ENCODE data around the gene SNTB2.

The SNTB2 gene

DNA sequence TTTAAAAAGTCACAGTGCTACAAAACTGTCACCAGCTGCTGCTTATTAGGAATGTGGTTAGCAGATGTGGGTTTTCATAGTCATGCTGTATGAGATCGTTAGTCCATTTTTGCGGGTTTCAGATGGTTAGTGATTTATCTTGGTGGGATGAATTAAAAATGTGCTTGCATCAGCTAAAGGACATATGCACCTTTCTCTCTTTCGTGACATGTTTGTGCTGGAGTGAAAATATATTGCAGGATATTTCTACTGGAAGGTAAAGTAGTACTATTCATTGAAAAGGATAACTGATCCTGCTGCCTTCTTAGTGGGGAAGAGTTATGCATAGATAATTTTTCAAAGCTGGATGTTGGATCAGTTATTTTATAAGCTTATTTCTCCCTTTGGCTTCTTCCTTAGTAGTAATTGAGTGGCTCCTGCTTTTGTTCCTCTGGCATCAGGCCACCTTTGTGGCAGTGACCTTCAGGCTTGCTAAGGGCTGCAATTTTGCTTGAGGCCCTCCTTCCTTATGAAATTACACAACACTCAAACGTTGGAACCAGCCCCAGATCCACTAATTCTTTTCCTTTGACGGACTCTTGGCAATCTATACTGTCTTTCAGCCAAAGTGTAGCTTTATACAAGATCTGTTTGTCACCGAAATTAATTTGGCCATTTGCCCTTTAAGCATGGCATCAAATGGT, 7.5 kb upstream of the SNTB2 start:
- no peak for DNase-seq (ENCODE audit: extremely low read depth in 1 of 2, low read depth in 1 of 2)

DNA sequence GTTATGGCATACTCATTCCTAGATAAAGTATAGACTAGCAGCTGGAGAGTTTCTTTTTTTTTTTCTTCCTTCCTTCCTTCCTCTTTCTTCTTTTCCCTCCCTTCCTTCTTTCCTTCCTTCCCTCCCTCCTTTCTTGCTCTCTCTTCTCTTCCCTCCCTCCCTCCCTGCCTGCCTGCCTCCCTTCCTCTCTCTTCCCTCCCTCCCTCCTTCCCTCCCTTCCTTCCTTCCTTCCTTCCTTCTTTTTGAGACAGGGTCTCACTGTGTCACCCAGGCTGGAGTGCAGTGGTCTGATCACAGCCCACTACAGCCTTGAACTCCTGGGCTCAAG, 7.0 kb upstream of the SNTB2 start:
- DNase-seq (ENCODE audit: extremely low read depth in 1 of 2, low read depth in 1 of 2) = no peak

DNA sequence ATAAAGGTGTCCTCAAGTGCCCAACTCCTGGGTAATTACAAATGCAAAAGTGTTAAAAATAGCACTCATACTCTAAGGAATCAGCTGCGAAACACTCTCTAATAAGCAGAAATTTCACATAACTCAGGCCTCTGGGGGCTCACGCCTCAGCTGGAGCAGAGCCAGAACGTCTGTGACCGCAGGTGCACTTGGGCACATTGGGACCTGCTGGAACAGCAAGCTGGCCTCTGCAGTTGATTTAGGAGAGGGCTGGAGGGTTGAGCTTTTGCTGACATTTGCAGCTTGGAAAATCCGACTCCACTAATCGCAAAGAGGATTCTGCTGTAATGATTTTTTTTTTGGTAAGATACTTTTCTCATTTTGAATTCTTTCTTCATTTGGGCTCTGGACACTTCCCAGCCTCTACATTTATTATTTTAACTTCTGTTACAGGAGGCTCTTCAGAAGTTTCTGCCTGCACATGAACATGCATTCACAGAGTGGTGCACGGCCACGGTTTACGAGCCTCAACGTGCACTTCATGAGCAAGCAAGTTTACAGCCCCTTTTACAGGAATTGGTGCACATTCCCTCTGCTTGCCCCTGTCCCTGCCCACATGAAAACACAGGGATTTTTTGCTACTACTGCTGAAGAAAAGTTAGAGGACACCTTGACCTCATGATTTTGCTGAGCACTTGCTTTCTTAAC, 4.1 kb upstream of the SNTB2 start:
- no peak for DNase-seq (ENCODE audit: extremely low read depth in 1 of 2, low read depth in 1 of 2)

DNA sequence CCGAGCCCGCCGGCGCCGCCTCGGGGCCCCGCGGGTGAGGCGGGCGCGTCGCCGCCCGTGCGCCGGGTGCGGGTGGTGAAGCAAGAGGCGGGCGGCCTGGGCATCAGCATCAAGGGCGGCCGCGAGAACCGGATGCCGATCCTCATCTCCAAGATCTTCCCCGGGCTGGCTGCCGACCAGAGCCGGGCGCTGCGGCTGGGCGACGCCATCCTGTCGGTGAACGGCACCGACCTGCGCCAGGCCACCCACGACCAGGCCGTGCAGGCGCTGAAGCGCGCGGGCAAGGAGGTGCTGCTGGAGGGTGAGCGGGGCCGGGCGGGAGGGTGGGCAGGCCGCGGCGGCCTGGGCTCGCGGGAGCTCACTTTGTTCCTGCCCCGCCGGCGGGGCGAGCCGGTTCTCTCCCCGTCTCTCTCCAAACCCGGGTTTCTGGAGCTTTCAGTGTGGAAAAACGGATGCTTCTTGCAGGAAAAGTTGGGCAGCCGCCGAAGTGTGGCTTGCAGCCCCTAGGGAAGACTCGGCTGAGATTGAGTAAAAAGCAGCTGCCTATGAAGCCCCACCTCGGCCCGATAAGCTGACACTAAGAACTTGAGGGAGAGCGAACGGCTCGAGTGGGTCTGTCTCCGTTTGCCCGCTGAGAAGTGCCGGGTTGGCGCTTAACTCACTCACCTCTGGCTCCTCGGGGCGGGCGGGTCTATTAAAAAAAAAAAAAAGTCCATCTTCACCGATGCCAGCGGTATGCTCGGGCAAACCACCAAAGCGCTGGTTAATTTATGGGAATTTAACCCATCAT, 677 bp downstream of the SNTB2 start:
- no peak for DNase-seq (ENCODE audit: extremely low read depth in 1 of 2, low read depth in 1 of 2)

DNA sequence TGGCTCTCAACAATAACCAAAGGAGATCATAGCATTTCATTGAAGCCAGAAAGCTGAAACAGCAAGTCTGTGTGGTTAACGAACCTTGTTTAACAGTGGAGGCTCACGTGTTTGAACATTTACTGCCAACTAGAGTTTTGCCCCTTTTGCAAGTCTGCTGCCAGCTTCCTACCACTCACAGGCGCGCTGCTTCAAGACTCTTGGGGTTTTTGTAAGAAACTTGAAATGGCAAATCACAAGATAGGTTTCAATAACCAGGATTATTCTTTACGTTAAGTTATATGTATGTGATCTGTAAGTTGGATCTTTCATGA, 1.2 kb downstream of the SNTB2 start:
- no peak for DNase-seq (ENCODE audit: extremely low read depth in 1 of 2, low read depth in 1 of 2)

DNA sequence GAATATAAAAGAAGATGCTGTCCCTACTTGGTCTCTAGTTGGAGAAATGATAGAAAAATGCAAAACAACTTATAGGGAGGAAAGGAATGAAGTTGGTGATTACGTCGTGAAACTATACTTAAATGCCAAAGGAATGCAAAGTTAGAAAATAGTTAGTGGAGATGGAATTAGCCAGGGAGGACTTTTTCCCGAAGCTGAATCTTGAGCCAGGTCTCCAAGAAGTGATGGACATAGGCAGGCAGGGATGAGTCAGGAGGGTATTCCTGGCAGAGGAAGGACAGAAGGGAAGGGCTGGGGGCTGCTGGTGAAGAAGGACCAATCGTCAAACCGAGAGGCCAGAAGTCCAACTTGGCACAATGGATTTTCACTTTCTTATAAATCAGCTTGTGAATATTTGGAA, 1.8 kb downstream of the SNTB2 start:
- no peak for DNase-seq (ENCODE audit: extremely low read depth in 1 of 2, low read depth in 1 of 2)

DNA sequence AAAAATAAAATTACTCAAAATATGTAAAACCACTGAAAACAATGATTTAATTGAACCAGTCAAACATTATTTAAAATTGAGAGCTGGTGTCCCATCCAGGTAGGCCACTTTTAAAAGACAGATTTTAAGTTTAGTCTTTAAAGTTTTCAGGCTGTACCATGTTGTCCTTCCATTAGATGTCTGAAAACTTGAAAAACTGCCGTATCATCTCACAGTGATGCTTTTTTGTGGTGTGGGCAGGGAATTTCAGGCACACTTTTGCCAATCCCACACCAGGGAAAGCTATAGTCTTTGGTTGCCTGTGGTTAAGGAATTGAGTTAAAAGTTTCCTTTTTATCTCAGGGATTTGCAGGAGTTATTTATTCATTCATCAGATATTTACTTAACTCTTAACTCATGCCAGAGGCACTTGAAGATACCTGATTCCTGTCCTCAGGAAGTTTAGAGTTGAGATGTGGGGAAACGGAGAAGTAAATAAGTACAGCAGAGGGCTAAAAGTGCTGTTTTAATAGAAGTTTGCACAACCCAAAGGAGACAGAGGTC, 3.2 kb downstream of the SNTB2 start:
- DNase-seq (ENCODE audit: extremely low read depth in 1 of 2, low read depth in 1 of 2) = no peak

DNA sequence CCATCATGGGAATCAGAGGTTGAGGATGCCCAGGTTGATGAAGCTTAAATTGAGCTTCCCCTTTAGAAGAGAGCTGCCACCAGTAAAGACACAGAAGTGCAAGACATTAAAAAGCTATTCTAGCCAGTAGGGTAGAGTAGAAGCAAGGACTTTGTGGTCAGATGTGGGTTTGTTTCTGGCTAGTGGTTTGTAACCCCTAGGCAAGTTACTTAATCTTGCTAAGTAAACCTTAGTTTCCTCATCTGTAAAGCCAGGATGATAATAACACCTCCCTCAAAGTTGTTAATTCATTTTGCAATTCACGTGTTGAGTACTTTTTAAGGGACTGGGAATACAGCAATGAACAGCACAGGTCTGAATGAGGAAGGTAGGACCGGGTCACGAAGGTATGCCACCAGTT, 3.6 kb downstream of the SNTB2 start:
- DNase-seq (ENCODE audit: extremely low read depth in 1 of 2, low read depth in 1 of 2) = no peak

DNA sequence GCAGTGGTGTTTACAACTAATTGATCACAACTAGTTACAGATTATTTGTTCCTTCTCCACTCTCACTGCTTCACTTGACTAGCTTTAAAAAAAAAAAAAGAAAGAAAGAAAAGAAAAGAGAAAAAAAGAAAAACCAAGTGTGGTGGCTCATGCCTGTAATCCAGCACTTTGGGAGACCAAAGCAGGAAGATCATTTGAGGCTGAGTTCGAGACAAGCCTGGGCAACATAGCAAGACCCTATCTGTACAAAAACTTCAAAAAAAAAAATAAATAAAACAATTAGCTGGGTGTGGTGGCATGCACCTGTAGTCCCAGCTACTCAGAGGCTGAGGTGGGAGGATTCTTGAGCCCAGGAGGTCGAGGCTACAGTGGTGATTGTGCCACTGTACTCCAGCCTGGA, 4.2 kb downstream of the SNTB2 start:
- no peak for DNase-seq (ENCODE audit: extremely low read depth in 1 of 2, low read depth in 1 of 2)

DNA sequence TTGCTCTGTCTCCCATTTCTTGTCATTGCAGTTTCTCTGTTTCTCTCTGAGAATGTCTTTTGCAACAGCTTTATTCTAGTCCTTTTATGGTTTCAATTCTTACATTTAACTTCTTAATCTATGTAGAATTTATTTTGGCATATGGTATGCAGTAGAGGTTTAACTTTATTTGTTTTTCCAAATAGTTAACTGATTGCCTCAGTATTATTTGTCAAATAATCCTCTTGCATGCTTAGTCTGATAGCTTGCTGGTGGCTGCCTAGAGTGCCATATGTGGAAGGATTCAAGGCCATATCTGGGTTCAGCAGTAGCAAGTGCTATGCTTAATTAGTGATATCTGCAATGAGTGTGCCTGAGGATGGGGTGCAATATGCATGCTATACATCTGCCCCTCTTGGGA, 6.9 kb downstream of the SNTB2 start:
- no peak for DNase-seq (ENCODE audit: extremely low read depth in 1 of 2, low read depth in 1 of 2)

DNA sequence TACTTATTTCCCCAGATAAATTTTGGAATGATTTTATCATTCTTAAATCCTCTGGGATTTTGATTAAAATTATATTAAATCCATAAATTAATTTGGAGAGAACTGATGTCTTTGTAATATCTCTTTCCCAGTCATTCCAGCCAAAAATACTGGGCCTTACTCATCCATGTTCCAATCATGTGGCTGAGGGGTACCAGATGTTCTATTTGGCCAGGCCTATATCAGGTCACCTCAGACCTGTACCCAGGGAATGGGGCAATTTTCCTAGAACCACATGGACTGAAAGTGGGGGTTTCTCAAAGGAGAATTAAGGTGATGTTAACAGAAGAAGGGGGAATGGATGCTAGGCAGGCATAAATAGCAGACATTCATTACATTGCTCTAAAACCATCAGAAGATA, 7.5 kb downstream of the SNTB2 start:
- DNase-seq (ENCODE audit: extremely low read depth in 1 of 2, low read depth in 1 of 2) = no peak

DNA sequence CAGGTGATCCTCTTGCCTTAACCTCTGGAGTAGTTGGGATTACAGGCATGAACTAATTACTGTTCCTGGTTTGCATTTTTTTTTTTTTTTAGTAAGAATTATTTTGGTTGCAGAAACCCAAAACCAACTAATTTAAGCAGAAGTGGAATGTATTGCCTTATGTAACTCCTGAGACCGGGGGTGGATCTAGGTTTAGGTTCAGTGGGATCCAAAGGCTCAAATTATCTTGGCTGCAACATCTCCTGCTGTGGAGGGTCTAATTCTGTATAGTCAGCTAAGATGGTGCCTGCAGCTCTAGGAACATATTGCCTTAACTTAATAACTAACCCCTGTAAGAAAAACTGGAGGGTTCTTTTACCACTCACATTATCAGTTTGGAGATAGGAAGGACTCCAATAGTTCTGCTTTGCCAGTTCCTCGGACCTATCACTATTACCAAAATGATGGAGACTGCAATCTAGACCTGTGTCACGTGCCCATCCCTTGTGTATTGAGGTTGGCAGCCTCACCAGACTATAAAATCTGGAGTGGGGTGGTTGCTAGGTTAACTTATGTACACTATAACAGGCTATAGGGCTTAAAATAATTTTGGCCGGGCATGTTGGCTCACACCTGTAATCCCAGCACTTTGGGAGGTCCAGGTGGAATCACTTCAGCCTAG, 8.5 kb downstream of the SNTB2 start:
- DNase-seq (ENCODE audit: extremely low read depth in 1 of 2, low read depth in 1 of 2) = no peak

DNA sequence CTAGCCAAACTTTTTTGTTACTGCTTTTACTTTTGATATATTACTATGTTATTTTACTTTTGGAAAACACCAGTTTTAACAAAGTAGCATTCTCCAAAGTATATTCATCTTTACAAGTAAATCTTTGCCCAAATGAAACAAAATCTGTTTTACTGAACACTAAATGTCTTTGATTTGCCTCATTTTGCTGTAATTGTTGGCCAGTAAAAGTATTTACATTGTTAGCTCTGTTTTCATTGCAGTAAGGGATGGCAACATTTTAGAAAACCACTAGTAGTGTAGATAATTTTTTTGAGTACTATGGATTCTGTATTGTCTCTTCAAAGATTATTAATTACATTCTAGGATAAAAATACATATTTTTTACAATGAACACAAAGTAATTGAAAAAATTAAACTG, 10.6 kb downstream of the SNTB2 start:
- no peak for DNase-seq (ENCODE audit: extremely low read depth in 1 of 2, low read depth in 1 of 2)

DNA sequence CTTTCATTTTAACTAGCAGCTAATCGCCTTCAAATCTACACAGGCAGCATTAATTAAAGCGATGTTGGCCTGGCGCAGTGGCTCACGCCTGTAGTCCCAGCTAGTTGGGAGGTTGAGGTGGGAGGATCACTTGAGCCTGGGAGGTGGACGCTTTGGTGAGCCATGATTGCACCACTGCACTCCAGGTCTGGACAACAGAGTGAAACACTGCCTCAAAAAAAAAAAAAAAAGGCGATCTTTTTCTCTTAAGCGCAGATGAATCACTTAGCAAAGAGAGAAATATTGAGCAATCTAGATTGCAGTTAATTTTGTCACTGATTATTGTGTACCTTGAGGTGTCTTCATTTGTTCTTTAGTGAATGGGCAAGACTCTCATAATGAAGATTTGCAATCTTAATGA, 12.4 kb downstream of the SNTB2 start:
- no peak for DNase-seq (ENCODE audit: extremely low read depth in 1 of 2, low read depth in 1 of 2)

DNA sequence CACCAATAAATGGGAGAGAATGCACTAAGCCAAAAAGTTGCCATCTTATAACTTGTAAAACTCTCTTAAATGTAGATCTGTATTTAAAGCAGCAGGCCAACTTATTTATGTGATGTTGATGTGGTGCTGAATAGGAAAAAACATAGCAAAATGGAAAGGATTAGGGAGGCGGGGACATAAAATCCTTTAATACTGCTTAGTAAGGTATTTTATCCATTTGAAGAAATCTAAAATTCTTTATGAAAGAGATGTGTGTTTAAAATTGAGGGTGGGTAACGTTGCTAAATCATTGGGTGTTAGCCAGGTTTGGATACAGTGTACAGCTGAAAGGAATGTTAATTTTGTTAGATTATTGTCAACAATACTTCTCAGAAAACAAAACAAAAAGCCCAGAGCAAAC, 14.3 kb downstream of the SNTB2 start:
- no peak for DNase-seq (ENCODE audit: extremely low read depth in 1 of 2, low read depth in 1 of 2)

DNA sequence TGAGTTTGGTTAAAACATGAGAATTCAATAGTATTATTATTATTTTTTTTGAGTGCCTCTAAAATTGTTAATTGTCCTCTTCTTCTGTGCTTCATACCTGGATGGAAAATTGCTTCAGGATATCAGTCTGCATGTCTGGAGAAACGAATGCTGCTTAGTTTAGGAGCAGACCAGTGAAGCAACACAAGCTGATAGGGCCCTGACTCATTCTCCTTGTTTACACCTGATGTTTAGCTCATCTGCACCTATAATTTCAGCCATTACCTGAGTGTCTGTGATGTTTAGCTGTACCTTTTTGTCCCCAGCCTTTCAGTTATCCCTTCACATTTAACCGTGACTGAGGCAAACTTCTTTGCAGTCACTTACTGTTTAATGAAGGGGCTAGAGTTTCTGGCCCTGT, 14.8 kb downstream of the SNTB2 start:
- no peak for DNase-seq (ENCODE audit: extremely low read depth in 1 of 2, low read depth in 1 of 2)

DNA sequence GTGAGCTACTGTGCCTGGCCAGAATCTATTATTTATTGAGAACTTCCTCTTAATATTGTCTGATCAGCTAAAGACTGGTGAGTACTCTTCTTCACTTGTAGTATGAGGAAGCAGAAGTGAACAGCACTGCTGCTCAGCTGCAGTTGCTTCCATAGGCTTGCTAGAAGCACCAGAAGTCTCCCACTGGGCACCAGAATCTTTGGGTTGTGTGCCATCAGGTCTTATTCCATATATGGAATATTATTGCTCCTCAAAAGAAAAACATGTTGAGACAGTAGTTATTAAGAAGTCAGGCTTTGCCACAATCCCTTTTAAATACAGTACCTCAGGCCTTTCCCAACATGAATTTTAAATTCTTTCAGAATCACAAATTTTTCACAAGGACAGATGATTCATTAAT, 17.2 kb downstream of the SNTB2 start:
- DNase-seq (ENCODE audit: extremely low read depth in 1 of 2, low read depth in 1 of 2) = no peak

DNA sequence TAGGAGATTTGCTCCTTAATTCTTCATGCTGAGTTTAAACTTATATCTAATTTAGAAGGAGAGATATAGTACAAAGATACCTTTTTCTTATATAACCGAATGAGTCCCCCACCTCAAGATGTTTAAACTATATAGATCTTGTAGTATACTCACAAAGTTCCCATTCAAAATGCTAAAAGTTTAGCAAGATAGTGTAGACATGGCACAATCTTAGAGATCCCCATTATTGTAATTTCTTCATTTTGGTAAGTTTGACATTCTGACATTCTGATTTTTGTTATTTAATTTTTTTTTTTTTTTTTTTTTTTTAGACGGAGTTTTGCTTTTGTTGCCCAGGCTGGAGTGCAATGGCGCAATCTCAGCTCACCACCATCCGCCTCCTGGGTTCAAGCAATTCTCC, 22.8 kb downstream of the SNTB2 start:
- no peak for DNase-seq (ENCODE audit: extremely low read depth in 1 of 2, low read depth in 1 of 2)

DNA sequence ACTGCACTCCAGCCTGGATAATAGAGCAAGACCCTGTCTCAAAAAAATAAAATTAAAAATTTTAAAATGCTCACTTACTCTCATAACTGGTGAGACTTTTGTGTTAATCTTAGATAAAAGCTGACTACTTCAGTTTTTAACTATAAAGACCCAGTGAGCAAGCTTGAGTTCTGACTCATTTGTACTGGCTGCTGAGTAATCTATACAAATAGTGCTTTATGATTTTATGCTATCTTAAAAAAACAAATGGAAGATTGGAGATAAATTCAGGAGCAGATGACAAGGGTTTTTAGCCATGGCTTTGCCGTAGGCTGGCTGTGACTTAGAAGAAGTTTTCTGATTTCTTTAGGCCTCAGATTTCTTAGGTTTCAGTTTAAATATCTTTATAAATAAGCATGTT, 30.5 kb downstream of the SNTB2 start:
- no peak for DNase-seq (ENCODE audit: extremely low read depth in 1 of 2, low read depth in 1 of 2)

DNA sequence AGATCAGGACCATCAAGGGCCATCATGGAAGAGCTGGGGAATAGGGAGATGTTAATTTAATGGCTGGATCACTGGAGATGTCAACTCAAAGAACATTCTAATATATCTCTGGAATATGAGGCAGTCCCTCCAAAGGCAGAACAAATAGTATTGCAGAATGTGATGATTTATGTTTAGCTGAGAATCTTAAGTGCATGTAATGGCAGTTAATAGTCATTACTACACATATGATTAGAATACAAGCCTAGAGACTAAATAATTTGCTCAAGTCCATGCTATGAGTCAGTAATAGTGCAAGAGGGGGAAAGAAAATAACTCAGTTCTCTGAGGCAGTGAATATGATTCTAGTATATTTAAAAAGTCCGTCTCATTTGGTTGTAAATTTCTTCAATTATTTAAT, 32.3 kb downstream of the SNTB2 start:
- DNase-seq (ENCODE audit: extremely low read depth in 1 of 2, low read depth in 1 of 2) = no peak

DNA sequence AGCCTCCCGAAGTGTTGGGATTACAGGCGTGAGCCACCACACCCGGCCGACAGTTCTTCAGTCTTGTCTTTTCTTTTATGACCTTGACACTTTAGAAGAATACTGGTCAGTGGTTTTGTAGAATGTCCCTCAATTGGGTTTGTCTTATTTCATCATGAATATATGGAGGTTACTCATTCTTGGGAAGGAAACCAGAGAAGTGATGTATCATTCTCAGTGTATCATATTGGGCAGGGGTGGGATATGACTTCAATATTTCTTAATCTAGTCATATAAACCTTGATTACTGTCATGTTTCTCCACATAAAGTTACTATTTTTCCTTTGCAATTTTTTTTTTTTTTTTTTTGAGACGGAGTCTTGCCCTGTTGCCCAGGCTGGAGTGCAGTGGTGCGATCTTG, 36.9 kb downstream of the SNTB2 start:
- no peak for DNase-seq (ENCODE audit: extremely low read depth in 1 of 2, low read depth in 1 of 2)

DNA sequence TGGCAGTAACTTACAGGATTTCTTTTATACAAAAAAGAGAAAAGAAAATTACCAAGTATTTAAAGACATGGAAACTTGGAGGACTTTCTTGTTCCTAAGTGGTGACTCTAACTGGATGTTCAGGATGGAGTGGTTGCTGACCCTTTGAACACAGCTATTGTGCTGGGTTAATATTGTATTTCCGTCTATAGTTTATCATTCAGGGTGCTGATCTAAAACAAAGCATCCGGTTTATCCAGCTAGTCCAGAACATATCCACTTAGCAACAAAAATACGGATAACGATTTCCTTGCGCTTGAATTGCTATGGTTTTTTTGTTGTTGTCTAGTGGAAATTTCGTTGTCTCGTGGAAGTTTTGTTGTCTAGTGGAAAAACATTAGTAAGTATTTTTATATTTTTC, 38.2 kb downstream of the SNTB2 start:
- no peak for DNase-seq (ENCODE audit: extremely low read depth in 1 of 2, low read depth in 1 of 2)

All from stimulated activated CD8-positive, alpha-beta memory T cell treated with anti-CD3 and anti-CD28 coated beads, Interleukin-7, amount 100 ng/mL, for 48 hours (primary cell).